Measurements from ENCODE around the gene DNMT1.

DNA sequence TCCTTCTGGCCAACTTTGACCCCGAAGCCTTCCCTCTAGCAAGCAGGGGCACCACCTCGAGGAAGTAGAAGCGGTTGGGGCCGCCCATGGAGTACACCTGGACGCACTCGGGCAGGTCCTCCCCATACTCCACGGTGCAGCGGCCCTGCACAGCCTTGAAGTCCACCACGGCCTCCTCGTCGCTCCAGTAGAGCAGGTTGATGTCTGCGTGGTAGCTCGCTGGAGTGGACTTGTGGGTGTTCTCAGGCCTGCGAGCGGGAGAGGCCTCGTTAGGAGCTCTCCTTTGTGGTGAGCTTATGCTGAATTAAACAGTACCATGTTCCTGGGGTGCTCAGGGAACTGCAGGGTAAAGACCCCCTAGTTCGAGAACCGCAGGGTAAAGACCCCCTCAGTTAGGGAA, 52.8 kb downstream of the DNMT1 start:
- TF ChIP-seq, protein P1, sequence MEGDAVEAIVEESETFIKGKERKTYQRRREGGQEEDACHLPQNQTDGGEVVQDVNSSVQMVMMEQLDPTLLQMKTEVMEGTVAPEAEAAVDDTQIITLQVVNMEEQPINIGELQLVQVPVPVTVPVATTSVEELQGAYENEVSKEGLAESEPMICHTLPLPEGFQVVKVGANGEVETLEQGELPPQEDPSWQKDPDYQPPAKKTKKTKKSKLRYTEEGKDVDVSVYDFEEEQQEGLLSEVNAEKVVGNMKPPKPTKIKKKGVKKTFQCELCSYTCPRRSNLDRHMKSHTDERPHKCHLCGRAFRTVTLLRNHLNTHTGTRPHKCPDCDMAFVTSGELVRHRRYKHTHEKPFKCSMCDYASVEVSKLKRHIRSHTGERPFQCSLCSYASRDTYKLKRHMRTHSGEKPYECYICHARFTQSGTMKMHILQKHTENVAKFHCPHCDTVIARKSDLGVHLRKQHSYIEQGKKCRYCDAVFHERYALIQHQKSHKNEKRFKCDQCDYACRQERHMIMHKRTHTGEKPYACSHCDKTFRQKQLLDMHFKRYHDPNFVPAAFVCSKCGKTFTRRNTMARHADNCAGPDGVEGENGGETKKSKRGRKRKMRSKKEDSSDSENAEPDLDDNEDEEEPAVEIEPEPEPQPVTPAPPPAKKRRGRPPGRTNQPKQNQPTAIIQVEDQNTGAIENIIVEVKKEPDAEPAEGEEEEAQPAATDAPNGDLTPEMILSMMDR (IDR thresholded peaks at IDR 0.05), result no peak
- no peak for TF ChIP-seq EZH2 (IDR thresholded peaks at IDR 0.05; ENCODE audit: borderline replicate concordance, insufficient read depth, low read depth, low read length, poor library complexity, severe bottlenecking)
